ENCODE data around the gene RANBP9. TPM values are rescaled to one million over a fixed set of nuclear protein-coding genes. Genes with fewer than 3 reads are reported as not detected.

Gene RANBP9
- total and polyA plus RNA-seq, 2 experiments from 2014 or later, result 12.1 to 31.8 TPM

GRCh38 chr6:13672904-13673303 lies 38.7 kb downstream of the RANBP9 start:
- ATAC-seq, result no peak
- no peak overlapping the region for H3K4me3 Mint-ChIP-seq
- H3K27ac Mint-ChIP-seq, result peak overlapping the region; percentile 45; the same call in 1 of the 2 replicates
- Histone ChIP-seq H3K27ac (ENCODE audit: low read depth) (no peak overlapping the region), H2AFZ (no peak overlapping the region), H3K4me3 (no peak overlapping the region), H3K9me2 (ENCODE audit: insufficient read depth) (no peaks in the 10 kb centered on the region), H3K4me2 (no peak overlapping the region), H3K4me1 (ENCODE audit: insufficient read depth) (peaks cover 15% of the 10 kb centered on the region), H4K20me1 (replicated peaks; ENCODE audit: insufficient read depth) (no peaks in the 10 kb centered on the region), H3F3A (replicated peaks; ENCODE audit: low read depth) (no peaks in the 10 kb centered on the region), H3K27me3 (ENCODE audit: insufficient read depth) (no peaks in the 10 kb centered on the region), H3K36me3 (ENCODE audit: insufficient read depth) (no peaks in the 10 kb centered on the region), H3K79me2 (replicated peaks; ENCODE audit: insufficient read depth) (peaks cover 100% of the 10 kb centered on the region)
- peaks cover 4% of the 10 kb centered on the region for H3K27me3 Mint-ChIP-seq (ENCODE audit: insufficient read depth, low read depth, poor library complexity)
- H3K4me1 Mint-ChIP-seq, result peaks cover 40% of the 10 kb centered on the region
- H3K36me3 Mint-ChIP-seq (ENCODE audit: low read depth), result peaks cover 6% of the 10 kb centered on the region; the same call in 2 of the 3 replicates
- 0 out of 3 replicates have a peak, but pooled peaks cover 3% of the 10 kb centered on the region for H3K9me3 Mint-ChIP-seq
- no peak for DNase-seq (ENCODE audit: low spot score)
- no peak for TF ChIP-seq ETS1 (IDR thresholded peaks at IDR 0.05)
- TF ChIP-seq ZNF462 (CRISPR knock-in tag; IDR thresholded peaks at IDR 0.05), result no peak
- no peak for TF ChIP-seq REST (IDR thresholded peaks at IDR 0.05; ENCODE audit: unreplicated experiment)
- no peak for TF ChIP-seq CTCF (conservative IDR thresholded peaks at IDR 0.05; ENCODE audit: low read depth in 2 of 2)
- TF ChIP-seq EZH2phosphoT487 (IDR thresholded peaks at IDR 0.05; ENCODE audit: unreplicated experiment), result no peak
